Measurements from ENCODE around the gene BTNL9.
"Not testable (repeated sequence)": the region's sequence is repeated elsewhere in the genome, so short reads cannot be mapped to it uniquely, and the experiment has no call there.

BTNL9 gene

DNA sequence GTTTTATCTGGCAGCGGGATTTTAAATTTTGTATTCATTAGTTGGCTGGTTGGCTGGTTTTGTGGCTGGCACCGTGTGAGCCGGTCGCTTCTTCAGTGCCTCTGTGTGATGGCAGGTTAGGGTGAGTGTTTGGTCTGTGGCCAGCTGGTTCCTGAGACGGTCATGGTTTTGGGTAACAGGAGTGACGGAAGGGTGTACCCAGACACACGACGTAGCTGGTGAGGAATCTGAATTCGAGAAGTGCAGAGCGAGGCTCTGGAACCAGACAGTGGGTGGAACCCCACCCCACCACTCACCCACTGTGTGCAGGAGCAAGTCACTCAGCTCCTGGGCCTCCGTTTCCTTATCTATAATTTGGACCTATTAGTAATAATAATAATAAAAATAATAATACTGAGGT lies 2.7 kb downstream of the BTNL9 start:
- no peak for DNase-seq (ENCODE audit: low read depth, low spot score)

DNA sequence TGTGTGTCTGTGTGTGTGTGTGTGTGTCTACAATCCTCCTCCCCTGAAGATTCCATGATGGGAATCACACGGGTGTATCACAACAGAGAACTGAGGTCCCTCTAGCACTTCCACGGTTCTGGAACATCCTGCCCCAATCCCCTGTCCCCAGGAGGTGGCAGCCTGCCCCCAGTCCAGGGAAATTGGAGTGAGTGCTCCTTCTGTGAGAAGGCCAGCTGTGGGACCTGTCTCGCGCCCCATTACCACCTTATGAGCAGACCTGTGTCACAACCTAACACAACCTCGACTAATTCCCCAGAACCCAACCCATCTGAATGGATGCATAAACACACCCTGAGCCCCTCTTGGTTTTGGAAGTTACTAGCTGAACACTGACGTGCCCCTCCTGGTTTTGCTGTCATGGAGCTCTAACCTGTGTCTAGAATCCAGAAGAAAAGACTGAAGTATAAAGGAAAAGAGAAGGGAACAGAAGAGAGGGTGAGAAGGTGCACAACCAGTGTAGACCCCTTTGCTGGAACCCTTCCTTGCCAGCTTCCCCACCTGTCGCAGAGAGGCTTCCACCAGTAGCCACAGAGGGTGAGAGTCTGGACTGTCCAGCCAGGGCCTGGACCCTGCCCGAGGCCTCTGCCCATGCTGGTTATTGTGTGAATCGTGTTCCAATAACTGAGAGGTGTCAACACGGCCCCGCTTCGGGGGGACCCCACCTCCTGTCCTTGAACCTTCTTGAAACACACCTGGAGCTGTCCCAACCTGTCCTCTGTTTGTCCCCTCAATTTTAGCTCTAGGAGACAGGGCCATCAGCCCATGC lies 3.4 kb downstream of the BTNL9 start:
- no peak for DNase-seq (ENCODE audit: low read depth, low spot score)

DNA sequence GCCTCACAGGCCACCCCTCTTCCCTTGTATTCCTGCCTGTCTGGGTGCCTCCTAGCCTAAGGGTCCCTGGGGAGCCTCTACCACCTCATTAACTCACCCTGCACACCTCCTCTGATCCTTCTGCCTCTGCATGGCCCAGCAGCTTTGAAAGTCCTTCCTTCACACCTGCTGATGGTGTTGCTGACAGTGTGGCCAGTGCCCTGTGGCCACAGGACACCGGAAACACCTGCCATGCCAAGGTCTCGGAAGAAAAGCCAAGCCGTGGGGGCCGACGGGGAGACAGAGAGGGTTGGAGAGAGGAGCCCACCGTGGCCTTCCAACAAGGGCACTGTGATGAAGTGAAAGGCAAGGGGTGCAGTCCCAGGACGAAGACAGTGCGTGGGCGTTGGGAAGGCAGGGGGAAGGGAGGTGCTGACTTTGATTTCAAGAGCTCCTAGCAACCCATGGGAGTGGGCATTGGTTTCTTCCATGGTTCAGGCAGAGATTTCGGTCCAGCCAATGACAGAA lies 4.1 kb downstream of the BTNL9 start:
- no peak for DNase-seq (ENCODE audit: low read depth, low spot score)

DNA sequence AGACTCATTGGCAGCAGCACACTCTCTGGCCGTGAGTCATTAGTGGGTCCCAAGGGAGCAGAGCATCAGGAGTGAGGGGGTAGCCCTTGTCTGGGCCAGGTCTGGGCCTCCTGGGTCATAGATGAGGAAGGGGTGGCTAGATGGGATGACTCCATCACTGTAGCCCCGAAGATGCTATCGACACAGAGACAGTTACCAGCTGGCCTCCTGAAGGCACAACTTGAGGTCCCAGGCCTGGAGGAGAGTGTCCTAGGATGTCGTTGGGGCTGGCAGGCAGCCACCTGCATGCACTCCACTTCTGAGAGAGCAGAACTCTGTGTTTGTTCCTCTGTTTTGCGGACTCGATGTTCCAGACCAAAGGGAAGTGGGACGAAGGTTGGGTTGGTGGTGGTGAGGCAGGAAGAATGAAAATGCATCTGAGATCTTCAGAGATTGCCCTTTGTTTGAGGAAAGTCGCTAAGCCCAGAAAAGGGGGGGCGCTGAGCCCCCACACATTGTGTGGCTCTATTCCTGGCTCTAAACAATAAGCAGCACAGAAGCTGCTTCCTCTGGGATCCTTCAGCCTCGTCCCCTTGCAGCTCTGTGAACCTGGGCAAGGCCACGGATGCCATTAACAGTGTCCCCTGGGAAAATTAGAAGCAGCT lies 4.7 kb downstream of the BTNL9 start:
- DNase-seq (ENCODE audit: low read depth, low spot score), result no peak

DNA sequence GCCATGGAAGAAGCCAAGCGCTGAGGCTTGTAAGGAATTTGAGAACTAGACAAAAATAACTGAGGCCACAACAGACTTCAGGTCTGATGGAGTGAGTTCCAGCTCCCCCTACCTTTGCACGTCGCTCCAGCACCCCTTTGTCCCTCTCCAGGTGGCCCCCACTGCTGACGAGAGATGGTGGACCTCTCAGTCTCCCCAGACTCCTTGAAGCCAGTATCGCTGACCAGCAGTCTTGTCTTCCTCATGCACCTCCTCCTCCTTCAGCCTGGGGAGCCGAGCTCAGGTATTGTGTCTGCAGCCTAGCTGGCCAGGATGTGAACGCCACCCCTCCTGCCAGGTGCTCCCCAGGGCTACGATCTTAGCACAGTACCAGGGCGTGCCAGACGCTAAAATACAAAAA lies 5.2 kb downstream of the BTNL9 start:
- DNase-seq (ENCODE audit: low read depth, low spot score), result no peak

DNA sequence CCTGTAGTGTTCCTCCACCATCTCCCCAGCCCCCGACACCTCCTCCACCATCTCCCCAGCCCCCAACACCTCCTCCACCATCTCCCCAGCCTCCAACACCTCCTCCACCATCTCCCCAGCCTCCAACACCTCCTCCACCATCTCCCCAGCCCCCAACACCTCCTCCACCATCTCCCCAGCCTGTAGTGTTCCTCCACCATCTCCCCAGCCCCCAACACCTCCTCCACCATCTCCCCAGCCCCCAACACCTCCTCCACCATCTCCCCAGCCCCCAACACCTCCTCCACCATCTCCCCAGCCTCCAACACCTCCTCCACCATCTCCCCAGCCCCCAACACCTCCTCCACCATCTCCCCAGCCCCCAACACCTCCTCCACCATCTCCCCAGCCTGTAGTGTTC lies 5.8 kb downstream of the BTNL9 start:
- DNase-seq (ENCODE audit: low read depth, low spot score), result not testable (repeated sequence)

DNA sequence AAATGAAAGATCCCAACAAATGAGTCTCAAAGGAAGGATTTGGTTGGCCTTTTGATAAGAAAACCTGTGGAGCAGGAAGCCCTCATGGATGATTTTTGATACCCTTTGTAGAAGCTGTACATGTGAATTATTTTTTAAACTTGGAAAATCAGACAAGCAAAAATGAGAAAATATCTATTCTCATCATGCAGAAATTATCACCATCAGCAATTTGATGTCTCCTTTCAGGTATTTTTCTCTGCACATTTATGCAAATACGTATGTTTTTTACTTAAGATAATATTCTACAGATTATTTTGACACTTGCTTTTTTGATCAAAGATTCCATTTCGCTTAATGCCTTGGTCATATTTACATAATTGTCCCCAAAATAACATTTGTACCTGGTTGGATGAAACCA lies 7.2 kb downstream of the BTNL9 start:
- DNase-seq (ENCODE audit: low read depth, low spot score), result no peak

- DNase-seq (ENCODE audit: low read depth, low spot score), result no peak
Measured at GRCh38 chr5:181047921-181048320, 7.9 kb downstream of the BTNL9 start.

DNA sequence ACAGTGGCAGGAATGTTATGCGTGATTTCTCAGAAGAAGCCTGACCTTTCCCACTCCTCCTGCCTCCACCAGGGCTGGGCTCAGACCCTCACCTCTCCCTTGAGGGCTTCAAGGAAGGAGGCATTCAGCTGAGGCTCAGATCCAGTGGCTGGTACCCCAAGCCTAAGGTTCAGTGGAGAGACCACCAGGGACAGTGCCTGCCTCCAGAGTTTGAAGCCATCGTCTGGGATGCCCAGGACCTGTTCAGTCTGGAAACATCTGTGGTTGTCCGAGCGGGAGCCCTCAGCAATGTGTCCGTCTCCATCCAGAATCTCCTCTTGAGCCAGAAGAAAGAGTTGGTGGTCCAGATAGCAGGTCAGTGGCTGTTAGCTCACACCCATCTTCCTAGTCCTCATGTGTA lies 9.9 kb downstream of the BTNL9 start:
- no peak for DNase-seq (ENCODE audit: low read depth, low spot score)

DNA sequence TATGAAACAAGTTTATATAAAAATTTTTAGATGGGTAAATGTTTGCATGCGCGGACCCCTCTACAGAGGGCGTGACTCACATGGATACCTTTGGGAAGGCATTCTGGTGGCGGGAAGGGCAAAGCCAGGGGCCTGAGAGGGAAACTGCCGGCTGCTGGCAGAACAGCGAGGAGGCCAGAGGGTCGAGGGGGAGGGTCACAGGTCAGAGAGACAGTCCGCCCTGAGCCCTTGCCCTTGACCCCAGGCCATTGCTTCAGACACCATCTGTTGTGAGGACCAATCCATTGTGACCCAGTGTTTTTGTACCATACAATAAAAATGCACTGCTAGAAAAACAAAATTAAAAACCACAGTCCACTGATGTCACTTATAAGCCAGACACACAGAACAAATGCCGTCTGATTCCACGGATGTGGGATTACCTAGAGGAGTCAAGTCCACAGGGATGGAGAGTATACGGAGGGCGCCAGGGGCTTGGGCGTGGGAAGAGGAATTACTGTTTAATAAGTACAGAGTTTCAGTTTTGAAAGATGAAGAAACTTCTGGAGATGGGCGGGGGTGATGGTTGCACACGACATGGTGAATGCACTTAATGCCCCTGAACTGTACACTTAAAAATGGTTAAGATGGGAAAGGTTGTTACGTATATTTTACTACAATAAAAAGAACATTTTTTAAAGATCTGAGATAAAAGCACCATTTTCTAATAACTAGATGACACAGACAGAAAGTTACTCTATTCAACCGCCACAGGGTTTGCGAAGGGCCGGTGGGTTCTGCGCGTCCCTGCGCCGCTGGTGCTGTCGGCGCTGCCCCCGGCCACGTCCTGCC lies 12.0 kb downstream of the BTNL9 start:
- no peak for DNase-seq (ENCODE audit: low read depth, low spot score)

- DNase-seq (ENCODE audit: low read depth, low spot score), result no peak
Measured at GRCh38 chr5:181052672-181053487, 12.8 kb downstream of the BTNL9 start.

GRCh38 chr5:181053488-181054121 lies 13.5 kb downstream of the BTNL9 start:
- DNase-seq (ENCODE audit: low read depth, low spot score), result no peak

GRCh38 chr5:181054138-181054537 lies 14.1 kb downstream of the BTNL9 start:
- no peak for DNase-seq (ENCODE audit: low read depth, low spot score)

GRCh38 chr5:181054871-181055459 lies 14.9 kb downstream of the BTNL9 start:
- DNase-seq (ENCODE audit: low read depth, low spot score), result no peak

GRCh38 chr5:181056431-181056830 lies 16.4 kb downstream of the BTNL9 start:
- DNase-seq (ENCODE audit: low read depth, low spot score), result no peak

- no peak for DNase-seq (ENCODE audit: low read depth, low spot score)
Measured at GRCh38 chr5:181058321-181058720, 18.3 kb downstream of the BTNL9 start.

GRCh38 chr5:181058786-181059296 lies 18.8 kb downstream of the BTNL9 start:
- no peak for DNase-seq (ENCODE audit: low read depth, low spot score)

GRCh38 chr5:181059297-181060230 lies 19.5 kb downstream of the BTNL9 start:
- peak; percentile 27 for DNase-seq (ENCODE audit: low read depth, low spot score)

DNA sequence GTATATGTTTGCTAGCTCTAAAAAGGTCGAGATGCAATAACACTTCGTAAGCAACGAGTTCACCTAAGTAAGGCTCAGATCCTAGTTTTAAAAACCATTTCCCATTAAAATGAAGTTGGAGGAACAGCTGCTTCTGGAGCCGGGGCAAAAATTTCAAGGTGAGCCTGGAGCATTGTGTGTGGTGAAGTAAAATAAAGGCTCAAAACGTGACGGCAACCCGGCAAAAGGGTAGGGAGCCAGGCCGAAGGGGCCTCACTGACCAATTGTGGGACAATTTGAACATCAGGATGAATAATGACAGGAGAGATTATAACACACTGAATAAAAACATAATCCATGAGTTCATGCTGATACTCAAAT lies 20.1 kb downstream of the BTNL9 start:
- DNase-seq (ENCODE audit: low read depth, low spot score), result no peak
